HAP-1 (cell line): ENCODE measurements around the gene KRTAP4-8.
"Not testable (repeated sequence)": the region's sequence is repeated elsewhere in the genome, so short reads cannot be mapped to it uniquely, and the experiment has no call there.

Experiments used
- DNase-seq, 2 experiments: peaks; one replicate each; pipeline ENCODE4 v3.0.0-alpha.2; 2016 to 2020; ENCODE audit warnings: low spot score in 2 of 2
- H3K27me3 ChIP-seq: fragments of 250-450 bp; sonication (Bioruptor Pico); 2 replicates; pipeline ENCODE4 v1.5.1; 2020; ENCODE audit warnings: low read depth, mild to moderate bottlenecking, moderate library complexity
- H3K36me3 ChIP-seq: fragments of 250-450 bp; sonication (Bioruptor Pico); replicated peaks from 2 replicates; pipeline ENCODE4 v1.5.1; 2020; ENCODE audit warnings: mild to moderate bottlenecking
- H3K4me1 ChIP-seq: fragments of 250-450 bp; sonication (Bioruptor Pico); 2 replicates; pipeline ENCODE4 v1.5.1; 2020; ENCODE audit warnings: mild to moderate bottlenecking
- H3K4me3 ChIP-seq: fragments of 250-450 bp; sonication (Bioruptor Pico); 2 replicates; pipeline ENCODE4 v1.5.1; 2020; ENCODE audit warnings: mild to moderate bottlenecking, moderate library complexity
- H3K9me3 ChIP-seq: fragments of 250-450 bp; sonication (Bioruptor Pico); 2 replicates; pipeline ENCODE4 v1.5.1; 2020; ENCODE audit warnings: mild to moderate bottlenecking, moderate library complexity
- in situ Hi-C: fragments of 300-500 bp; cut with MboI; formaldehyde crosslinking; loops from 3 replicates; pipeline ENCODE4 v1.14.3; 2020; ENCODE audit warnings: low sequenced_read_pairs, inconsistent platforms, mixed read lengths

Gene KRTAP4-8

DNA sequence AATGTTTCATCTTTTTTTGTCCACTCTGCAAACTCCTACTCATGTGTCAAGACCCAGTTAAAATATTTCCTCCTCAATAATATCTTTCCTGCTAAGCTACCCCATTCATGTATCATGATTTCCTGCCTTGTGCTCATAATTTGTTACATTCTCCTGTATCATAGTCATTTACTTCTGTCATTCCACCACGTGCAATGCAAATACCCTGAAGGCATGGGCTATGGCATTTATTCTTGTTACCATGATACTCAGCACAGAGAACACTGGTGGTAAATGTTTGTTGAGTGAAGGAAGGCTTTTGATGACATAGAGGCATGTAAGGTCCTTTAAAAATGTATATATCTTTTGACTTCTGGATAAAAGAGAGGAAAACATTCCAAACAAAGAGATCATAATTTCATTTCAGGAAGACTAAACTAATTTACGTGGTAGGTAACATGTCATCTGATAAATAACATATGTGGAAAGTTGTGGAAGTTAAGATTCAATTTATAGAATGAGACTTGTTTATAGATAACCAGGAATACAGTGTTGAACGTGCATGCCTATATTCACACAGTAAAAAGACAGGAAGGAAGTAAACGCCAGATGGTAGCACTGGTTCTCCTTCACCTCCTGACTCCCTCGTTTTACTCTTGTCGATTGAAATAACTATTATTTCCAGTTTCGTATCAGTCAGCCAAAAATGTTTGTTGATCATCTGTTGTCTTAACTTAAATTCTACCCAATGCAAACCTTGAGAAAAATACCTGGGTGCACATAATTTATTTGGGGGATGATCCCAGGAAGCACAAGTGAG lies 1.9 kb upstream of the KRTAP4-8 start:
- in situ Hi-C loops, H3K4me3 ChIP-seq, H3K36me3 ChIP-seq, H3K27me3 ChIP-seq, DNase-seq, H3K9me3 ChIP-seq, H3K4me1 ChIP-seq: not testable (repeated sequence)

DNA sequence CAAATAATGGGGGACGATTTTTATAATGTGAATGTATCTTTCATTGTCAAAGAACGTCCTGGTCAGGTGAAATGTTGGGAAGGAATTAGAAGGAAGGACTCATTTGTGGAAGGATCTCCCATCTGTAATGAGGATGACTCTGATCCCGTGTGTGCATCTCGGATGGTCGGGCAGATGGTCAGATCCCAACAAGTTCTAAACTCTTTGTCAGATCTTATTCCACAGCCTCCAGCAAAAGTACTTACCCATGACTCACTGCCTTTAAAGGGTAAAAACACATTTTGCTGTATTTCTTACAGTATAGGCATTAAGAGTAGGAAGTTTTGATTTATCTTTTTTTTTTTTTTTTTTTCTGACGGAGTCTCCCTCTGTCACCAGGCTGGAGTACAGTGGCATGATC lies 539 bp upstream of the KRTAP4-8 start:
- in situ Hi-C loops = no loop called here
- Histone ChIP-seq H3K27me3 (no peaks in the 10 kb centered on the region), H3K4me3 (no peak overlapping the region), H3K4me1 (no peaks in the 10 kb centered on the region), H3K9me3 (no peaks in the 10 kb centered on the region), H3K36me3 (no peaks in the 10 kb centered on the region)
- DNase-seq = no peak

DNA sequence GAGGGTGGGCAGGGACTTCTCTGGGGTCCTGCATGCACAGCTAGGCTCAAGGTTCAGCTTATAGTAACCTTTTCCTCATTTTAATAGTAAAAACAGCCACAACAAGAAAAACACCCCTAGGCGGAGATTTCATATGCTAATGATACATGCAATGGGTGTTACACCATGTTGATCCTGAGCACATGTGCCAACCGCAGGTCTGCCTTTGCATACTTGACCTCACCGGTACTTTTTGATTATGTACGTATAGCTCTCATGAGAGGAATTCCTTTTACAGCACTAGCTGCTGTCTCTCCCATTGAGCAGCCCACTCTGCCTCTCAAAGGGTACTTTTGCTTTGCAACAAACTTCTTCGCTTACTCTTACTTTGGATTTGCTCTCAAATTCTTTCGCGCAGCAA lies 1.9 kb downstream of the KRTAP4-8 start:
- no peak for DNase-seq
- Histone ChIP-seq H3K9me3 (no peaks in the 10 kb centered on the region), H3K27me3 (no peaks in the 10 kb centered on the region), H3K4me3 (no peak overlapping the region), H3K4me1 (no peaks in the 10 kb centered on the region), H3K36me3 (no peaks in the 10 kb centered on the region)
- in situ Hi-C loops = no loop called here

DNA sequence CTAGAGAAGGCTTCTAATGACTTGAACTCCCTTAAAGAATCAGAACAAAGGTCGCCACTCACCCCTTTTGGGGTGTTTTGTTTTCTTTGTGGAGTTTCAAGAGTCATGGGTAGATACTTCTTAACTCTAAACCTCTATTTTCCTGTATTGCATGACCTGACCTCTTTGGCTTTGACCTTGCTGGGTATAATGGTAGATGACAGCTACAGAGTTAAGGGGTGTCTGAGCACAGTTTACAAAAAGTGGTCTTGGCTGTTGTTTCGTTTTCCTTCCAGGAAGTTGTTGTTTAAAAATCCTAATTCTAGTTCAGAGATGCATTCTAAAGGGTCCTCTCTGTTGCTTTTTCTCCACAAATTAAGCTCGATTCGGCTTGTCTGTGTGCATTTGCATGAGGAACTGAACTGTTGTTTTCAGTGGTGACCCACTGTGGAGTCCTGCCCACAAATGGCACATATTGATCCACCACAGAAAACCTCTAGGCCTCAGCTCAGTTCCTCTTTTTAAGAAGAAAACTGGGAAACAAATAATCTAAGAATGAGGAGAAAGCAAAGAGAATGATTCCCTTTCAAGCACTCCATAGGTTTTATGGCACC lies 9.1 kb downstream of the KRTAP4-8 start:
- H3K9me3 ChIP-seq, H3K4me1 ChIP-seq, DNase-seq, H3K27me3 ChIP-seq, in situ Hi-C loops, H3K36me3 ChIP-seq, H3K4me3 ChIP-seq: not testable (repeated sequence)

DNA sequence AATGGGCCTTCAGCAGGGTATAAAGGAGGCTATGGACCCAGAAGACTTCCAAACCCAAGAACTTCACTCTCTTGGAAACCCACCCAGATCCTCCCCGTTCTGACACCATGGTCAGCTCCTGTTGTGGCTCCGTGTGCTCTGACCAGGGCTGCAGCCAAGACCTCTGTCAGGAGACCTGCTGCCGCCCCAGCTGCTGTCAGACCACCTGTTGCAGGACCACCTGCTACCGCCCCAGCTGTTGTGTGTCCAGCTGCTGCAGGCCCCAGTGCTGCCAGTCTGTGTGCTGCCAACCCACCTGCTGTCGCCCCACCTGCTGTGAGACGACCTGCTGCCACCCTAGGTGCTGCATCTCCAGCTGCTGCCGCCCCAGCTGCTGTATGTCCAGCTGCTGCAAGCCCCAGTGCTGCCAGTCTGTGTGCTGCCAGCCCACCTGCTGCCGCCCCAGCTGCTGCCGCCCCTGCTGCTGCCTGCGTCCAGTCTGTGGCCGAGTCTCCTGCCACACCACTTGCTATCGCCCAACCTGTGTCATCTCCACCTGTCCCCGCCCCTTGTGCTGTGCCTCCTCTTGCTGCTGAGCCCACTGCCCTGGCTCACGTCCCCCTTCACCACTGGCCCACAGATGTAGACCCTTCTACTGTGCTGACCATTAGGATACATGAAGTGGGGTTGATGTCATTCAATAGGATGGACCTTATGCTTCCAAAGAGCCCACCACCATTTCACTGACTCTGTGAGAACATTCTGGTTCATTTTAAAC lies 13.7 kb downstream of the KRTAP4-8 start, which contains the start of gene KRTAP4-7:
TSS of gene KRTAP4-7 (plus strand) at position 51 of the 757 bp plus-strand sequence. CDS start at position 108, 57 bp downstream.
- in situ Hi-C loops, H3K9me3 ChIP-seq, DNase-seq, H3K4me3 ChIP-seq, H3K27me3 ChIP-seq, H3K4me1 ChIP-seq, H3K36me3 ChIP-seq: not testable (repeated sequence)

DNA sequence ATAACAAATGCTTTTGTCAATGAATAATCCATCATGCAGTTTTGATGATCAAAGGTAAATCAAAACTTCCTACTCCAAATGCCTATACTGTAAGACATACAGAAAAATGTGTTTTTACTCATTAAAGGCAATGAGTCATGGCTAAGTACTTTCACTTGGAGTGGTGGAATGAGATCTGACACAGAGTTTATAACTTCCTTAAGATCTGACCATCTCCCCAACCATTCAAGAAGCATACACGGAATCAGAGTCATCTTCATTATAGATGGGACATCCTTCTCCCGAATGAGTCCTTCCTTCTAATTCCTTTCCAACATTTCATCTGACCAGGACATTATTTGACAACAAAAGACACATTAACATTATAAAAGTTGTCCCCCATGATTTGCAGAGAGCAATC lies 14.5 kb downstream of the KRTAP4-8 start:
- in situ Hi-C loops, H3K4me3 ChIP-seq, H3K27me3 ChIP-seq: not testable (repeated sequence)

DNA sequence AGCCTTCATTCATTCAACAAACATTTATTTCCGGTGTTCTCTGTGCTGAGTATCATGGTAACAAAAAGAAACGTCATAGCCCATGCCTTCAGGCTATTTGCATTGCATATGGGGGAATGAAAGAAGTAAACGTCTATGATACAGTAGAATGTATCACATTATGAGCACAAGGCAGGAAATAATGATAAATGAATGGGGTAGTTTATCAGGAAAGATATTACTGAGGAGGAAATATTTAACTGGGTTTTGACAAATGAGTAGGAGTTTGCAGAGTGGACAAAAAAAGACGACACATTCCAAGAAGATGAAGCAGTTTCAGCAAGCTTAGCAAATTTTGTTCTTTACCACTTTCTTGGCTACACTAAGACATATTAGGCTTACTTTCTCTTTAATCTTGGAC lies 15.3 kb downstream of the KRTAP4-8 start:
- Histone ChIP-seq H3K4me3 (no peak overlapping the region), H3K36me3 (no peaks in the 10 kb centered on the region), H3K9me3 (no peaks in the 10 kb centered on the region), H3K4me1 (peaks cover 5% of the 10 kb centered on the region; the same call in 1 of the 2 replicates), H3K27me3 (no peaks in the 10 kb centered on the region)
- DNase-seq = no peak
- in situ Hi-C loops = no loop called here

More for the DNA sequence above, 14.5 kb downstream of the KRTAP4-8 start:
- H3K9me3 ChIP-seq, H3K36me3 ChIP-seq, H3K4me1 ChIP-seq, DNase-seq: not testable (repeated sequence)

DNA sequence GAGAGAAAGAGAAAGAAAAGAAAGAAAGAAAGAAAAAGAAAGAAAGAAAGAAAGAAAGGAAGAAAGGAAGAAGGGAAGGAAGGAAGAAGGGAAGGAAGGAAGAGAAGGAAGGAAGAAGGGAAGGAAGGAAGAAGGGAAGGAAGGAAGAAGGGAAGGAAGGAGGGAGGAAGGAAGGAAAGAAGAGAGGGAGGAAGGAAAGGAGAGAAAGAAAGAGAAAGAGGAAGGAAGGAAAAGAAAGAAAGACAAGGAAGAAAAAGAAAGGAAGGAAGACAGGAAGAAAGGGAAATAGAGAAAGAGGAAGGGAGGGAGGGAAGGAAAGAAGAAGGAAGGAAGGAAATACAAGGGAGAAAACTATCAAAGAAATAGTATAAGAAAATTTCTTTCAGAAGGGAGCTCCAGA lies 21.2 kb downstream of the KRTAP4-8 start:
- Histone ChIP-seq H3K4me1 (peaks cover 5% of the 10 kb centered on the region; the same call in 1 of the 2 replicates), H3K9me3 (no peaks in the 10 kb centered on the region), H3K4me3 (no peak overlapping the region), H3K36me3 (no peaks in the 10 kb centered on the region), H3K27me3 (no peaks in the 10 kb centered on the region)
- in situ Hi-C loops = no loop called here
- DNase-seq = no peak

DNA sequence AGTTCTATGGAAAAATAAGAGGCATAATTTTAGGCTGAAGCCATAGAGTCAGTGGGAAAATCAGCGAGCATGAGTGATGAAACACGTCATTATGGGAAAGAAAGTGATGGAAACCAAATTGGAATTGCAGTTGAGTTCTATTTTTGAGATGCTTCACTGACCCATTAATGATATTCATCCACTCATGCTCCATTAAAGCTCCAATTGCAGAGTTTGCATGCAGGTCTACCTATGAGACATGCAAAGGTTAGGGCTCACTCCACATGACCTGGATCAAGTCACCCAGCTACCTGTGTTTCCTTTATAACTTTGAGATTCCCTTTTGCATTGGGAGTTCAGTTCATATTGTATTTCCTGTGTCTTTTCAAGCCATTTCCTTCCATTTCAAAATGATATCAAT lies 24.3 kb downstream of the KRTAP4-8 start:
- no peaks in the 10 kb centered on the region for H3K9me3 ChIP-seq
- H3K36me3 ChIP-seq = no peaks in the 10 kb centered on the region
- no peaks in the 10 kb centered on the region for H3K27me3 ChIP-seq
- H3K4me3 ChIP-seq = no peak overlapping the region
- in situ Hi-C loops = no loop called here
- peaks cover 5% of the 10 kb centered on the region; the same call in 1 of the 2 replicates for H3K4me1 ChIP-seq
- no peak for DNase-seq

DNA sequence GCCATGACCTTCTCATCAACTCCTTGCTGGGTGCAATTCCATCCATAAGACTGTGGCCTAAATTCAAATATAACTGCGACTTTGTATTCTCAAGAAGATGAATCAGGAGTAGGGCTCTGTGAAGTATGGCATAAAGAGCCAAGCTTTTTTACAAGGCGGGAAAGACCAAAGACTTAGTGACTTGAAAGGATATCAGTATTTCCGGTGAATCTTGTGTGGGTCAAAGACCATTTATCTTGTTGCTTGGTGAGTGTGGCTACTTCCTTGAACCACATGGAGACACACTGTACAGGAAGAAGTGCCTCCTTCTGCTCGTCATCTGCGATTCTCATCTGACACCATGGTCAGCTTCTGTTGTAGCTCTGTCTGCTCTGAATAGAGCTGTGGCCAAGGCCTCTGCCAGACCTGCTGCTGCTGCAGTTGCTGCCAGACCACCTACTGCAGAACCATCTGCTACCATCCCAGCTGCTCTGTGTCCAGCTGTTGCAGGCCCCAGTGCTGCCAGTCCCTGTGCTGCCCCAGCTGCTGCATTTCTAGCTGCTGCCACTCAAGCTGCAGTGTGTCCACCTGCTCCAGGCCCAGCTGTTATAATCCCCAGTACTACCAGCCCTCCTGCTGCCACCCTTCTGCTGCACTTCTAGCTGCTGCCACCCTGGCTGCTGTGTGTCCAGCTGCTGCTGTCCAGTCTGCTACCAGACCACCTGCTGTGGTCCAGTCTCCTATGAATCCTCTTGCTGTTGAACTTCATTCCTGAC lies 26.2 kb downstream of the KRTAP4-8 start:
- in situ Hi-C loops = no loop called here
- H3K4me3 ChIP-seq = no peak overlapping the region
- H3K27me3 ChIP-seq = no peaks in the 10 kb centered on the region
- H3K4me1 ChIP-seq = no peaks in the 10 kb centered on the region
- no peak for DNase-seq
- H3K9me3 ChIP-seq = no peaks in the 10 kb centered on the region
- H3K36me3 ChIP-seq = no peaks in the 10 kb centered on the region

DNA sequence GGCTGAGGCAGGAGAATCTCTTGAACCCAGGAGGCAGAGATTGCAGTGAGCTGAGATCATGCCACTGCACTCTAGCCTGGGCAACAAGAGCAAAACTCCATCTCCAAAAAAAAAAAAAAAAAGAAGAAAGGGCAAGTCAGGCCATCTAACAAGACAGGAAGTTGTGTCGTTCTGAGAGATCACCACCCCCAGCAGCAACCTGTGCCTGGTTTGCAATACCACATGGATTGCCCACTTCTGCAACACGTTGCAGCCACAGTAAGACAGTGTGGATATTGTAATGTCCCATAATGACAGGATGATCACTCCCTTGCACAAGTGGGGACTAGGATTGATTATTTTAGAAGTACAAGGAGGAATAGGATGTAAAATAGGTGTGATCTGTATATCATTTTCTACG lies 28.9 kb downstream of the KRTAP4-8 start:
- H3K36me3 ChIP-seq = no peaks in the 10 kb centered on the region
- in situ Hi-C loops = no loop called here
- no peak overlapping the region for H3K4me3 ChIP-seq
- H3K4me1 ChIP-seq = no peaks in the 10 kb centered on the region
- H3K27me3 ChIP-seq = no peaks in the 10 kb centered on the region
- no peak for DNase-seq
- no peaks in the 10 kb centered on the region for H3K9me3 ChIP-seq

DNA sequence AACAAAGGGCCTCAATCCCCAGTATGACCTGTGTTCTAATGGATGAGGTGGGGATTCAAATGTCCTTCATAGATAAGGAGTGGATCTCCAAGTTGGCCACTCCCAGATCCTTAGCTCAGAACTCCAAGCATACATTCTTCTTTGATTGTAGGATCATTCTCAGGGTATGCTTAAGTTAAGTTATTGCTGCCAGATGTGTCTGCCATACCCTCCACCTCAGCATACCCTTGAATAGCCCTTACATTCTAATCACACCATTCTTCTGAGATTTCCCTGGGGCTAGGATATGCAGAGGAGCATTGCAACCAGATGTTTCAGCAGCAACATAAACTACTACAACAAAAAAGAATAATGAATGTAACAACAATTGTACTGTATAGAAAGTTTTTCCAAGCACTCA lies 30.7 kb downstream of the KRTAP4-8 start:
- H3K4me3 ChIP-seq = no peak overlapping the region
- DNase-seq = no peak
- H3K4me1 ChIP-seq = no peaks in the 10 kb centered on the region
- H3K9me3 ChIP-seq = no peaks in the 10 kb centered on the region
- H3K27me3 ChIP-seq = no peaks in the 10 kb centered on the region
- in situ Hi-C loops = no loop called here
- H3K36me3 ChIP-seq = no peaks in the 10 kb centered on the region

DNA sequence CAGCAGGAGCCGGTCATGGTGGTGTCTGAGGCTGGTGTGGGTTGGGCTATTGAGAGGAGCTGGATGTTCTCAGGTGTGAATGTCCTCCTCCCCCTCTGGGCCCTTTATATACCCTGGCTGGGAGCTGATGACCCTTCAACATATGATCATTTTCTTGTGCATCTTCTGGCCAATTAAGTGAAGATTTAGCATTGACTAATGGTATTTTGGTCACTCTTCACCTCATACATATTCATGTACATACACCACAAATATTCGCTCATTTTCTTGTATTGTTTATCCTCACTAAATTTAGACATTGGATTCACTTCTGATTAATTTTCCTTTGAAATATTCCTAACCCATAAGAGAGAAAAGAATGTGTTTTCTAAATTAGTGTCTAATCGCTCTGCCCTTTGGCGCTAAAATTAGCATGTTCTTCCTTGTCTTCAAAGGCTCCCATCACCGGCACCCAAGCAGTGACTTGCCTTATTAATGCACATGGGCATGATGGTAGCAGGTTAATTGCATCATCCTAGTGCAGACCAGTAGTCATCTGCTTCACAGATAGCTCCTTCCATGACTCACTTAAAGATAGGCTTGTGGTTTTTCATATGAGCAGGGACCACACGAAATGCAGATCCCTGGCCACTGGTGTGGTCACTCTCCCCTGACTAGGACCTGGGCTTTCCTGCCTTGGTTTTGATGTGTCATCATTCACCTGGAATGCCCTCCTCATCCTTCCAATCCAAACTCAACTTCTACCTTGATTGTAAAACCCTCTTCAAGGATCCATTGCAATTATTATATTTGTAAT lies 31.9 kb downstream of the KRTAP4-8 start, which contains the start of gene KRTAP2-4:
TSS of gene KRTAP2-4 (minus strand) at position 51 of the 796 bp plus-strand sequence. CDS start at position 17, 34 bp downstream.
- in situ Hi-C loops = no loop called here
- H3K4me3 ChIP-seq = no peak within 1 kb of the TSS
- no peaks in the 10 kb centered on the region for H3K4me1 ChIP-seq
- no peaks in the 10 kb centered on the region for H3K36me3 ChIP-seq
- DNase-seq = no peak
- no peaks in the 10 kb centered on the region for H3K27me3 ChIP-seq
- H3K9me3 ChIP-seq = no peaks in the 10 kb centered on the region
